OCI-LY1 (cell line): ENCODE measurements around the gene KIF23.

Experiments used
- EZH2 ChIP-seq: fragments of 200-600 bp; sonication (generic), shearing (Covaris generic); IDR thresholded peaks from 2 replicates; pipeline ENCODE4 v1.8.0; 2017; ENCODE audit warnings: borderline replicate concordance, mixed run types, mild to moderate bottlenecking, antibody characterized with exemption, low read length, moderate library complexity, mixed read lengths
- TF ChIP-seq, protein P1 (sequence below): fragments of 200-600 bp; sonication (generic), shearing (Covaris generic); IDR thresholded peaks from 2 replicates; pipeline ENCODE4 v1.5.1; 2017; ENCODE audit warnings: mild to moderate bottlenecking, antibody characterized with exemption, low read length, moderate library complexity, mixed read lengths

DNA sequence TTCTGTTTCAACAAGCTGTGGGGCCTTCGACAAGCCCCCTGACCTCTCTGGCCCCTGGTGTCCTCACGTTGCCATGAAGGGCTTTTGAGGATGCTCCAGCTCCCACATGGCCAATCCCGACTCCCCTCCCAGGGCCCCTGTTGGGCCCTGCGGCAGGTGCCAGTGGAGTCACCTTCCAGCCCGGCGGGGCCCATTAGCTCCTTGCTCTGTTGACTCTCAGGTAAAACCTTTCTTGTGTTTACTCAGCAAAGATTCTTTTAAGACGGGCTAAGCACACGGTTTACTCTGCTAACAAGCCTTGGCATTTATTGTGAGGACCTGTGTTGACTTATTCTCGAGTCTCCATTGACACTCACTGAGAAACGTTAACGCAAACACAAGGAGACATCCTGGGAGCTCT lies 53.5 kb downstream of the KIF23 start:
- TF ChIP-seq, protein P1, sequence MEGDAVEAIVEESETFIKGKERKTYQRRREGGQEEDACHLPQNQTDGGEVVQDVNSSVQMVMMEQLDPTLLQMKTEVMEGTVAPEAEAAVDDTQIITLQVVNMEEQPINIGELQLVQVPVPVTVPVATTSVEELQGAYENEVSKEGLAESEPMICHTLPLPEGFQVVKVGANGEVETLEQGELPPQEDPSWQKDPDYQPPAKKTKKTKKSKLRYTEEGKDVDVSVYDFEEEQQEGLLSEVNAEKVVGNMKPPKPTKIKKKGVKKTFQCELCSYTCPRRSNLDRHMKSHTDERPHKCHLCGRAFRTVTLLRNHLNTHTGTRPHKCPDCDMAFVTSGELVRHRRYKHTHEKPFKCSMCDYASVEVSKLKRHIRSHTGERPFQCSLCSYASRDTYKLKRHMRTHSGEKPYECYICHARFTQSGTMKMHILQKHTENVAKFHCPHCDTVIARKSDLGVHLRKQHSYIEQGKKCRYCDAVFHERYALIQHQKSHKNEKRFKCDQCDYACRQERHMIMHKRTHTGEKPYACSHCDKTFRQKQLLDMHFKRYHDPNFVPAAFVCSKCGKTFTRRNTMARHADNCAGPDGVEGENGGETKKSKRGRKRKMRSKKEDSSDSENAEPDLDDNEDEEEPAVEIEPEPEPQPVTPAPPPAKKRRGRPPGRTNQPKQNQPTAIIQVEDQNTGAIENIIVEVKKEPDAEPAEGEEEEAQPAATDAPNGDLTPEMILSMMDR: no peak
- no peak for TF ChIP-seq EZH2
